Natural killer cell (primary cell): ENCODE data around the gene DCXR. TPM values are rescaled to one million over a fixed set of nuclear protein-coding genes. Genes with fewer than 3 reads are reported as not detected.

ENCODE experiments used
- ATAC-seq, 3 donors: fragments of 150-1000 bp in 2 of 3; fragments of 200-7000 bp in 1 of 3; cut with Tn5 transposase; 1 replicate in 1 of 3; 2 replicates in 2 of 3; pipeline ENCODE4 v1.10.0; 2021; ENCODE audit warnings: mild to moderate bottlenecking in 2 of 3, moderate library complexity in 2 of 3
- DNase-seq, 2 donors: peaks; one replicate each; pipeline versions ENCODE4 v3.0.0 to v3.0.0-alpha.2; 2013 to 2021; ENCODE audit warnings: mixed read lengths in 1 of 2
- H3K27ac ChIP-seq: one replicate; pipeline ENCODE4 v1.5.1; 2013; ENCODE audit warnings: mild to moderate bottlenecking, low read length
- H3K27me3 ChIP-seq: one replicate; pipeline ENCODE4 v1.6.1; 2013; ENCODE audit warnings: low read length; ENCODE audit not compliant: control insufficient read depth, insufficient read depth
- H3K36me3 ChIP-seq: one replicate; pipeline ENCODE4 v1.6.1; 2013; ENCODE audit warnings: low read length; ENCODE audit not compliant: control insufficient read depth, insufficient read depth
- H3K4me1 ChIP-seq: one replicate; pipeline ENCODE4 v1.6.1; 2013; ENCODE audit warnings: low read length; ENCODE audit not compliant: control insufficient read depth, insufficient read depth
- H3K4me3 ChIP-seq: one replicate; pipeline ENCODE4 v1.5.1; 2013; ENCODE audit warnings: low read length
- H3K9me3 ChIP-seq: one replicate; pipeline ENCODE4 v1.6.1; 2013; ENCODE audit warnings: low read length; ENCODE audit not compliant: control insufficient read depth, insufficient read depth
- H3K27ac Mint-ChIP-seq, 2 donors: one replicate each; pipeline ENCODE4 v1.8.0; 2022; ENCODE audit warnings: mild to moderate bottlenecking in 2 of 2, mixed read lengths in 2 of 2, moderate library complexity in 1 of 2
- H3K27me3 Mint-ChIP-seq, 2 donors: one replicate each; pipeline ENCODE4 v1.8.0; 2022; ENCODE audit warnings: low read depth in 2 of 2, mixed read lengths in 2 of 2
- H3K36me3 Mint-ChIP-seq: one replicate; pipeline ENCODE4 v1.8.0; 2022; ENCODE audit warnings: mixed read lengths
- H3K4me1 Mint-ChIP-seq, 2 donors: one replicate each; pipeline ENCODE4 v1.8.0; 2022; ENCODE audit warnings: mixed read lengths in 2 of 2
- H3K4me3 Mint-ChIP-seq: one replicate; pipeline ENCODE4 v1.8.0; 2022; ENCODE audit warnings: mild to moderate bottlenecking, moderate library complexity, mixed read lengths
- H3K9me3 Mint-ChIP-seq, 2 donors: one replicate each; pipeline ENCODE4 v1.8.0; 2022; ENCODE audit warnings: mixed read lengths in 2 of 2
- CTCF ChIP-seq: fragments of 200-600 bp; IDR thresholded peaks from one replicate; pipeline ENCODE4 v1.8.0; 2022; ENCODE audit warnings: antibody characterized with exemption
- WGBS: methylation state at CpG from one replicate; pipeline ENCODE4 v1.1.7; 2013; ENCODE audit warnings: missing lambda C conversion rate; ENCODE audit not compliant: insufficient coverage; 5-methylcytosine and 5-hydroxymethylcytosine counted together
- intact Hi-C: fragments of 100-400 bp; cut with micrococcal nuclease; formaldehyde crosslinking; loops from one replicate; pipeline ENCODE4 v1.14.2; 2022
- total RNA-seq, 4 donors: library from RNA; stranded (reverse); fragments of 120-200 nt in 1 of 4; gene quantifications; one replicate each; pipeline versions ENCODE4 v1.2.3 to v1.2.4, GENCODE V29; 2013 to 2022

The DCXR gene
- total RNA-seq, 3 donors from 2014 or later (not counting 1 experiment from before 2014, with no cell fraction given) = 93.9 to 171 (median 145) TPM

GRCh38 chr17:82001571-82002056, 35.9 kb downstream of the DCXR start:
- no peaks in the 10 kb centered on the region for H3K27me3 ChIP-seq
- 87% methylated on average over 17 of the region's 17 CpGs for WGBS
- ATAC-seq (no peak), DNase-seq (no peak)
- no peaks in the 10 kb centered on the region for H3K9me3 ChIP-seq
- Mint-ChIP-seq H3K4me1 (no peaks in the 10 kb centered on the region), H3K4me3 (no peak overlapping the region), H3K27ac (no peak overlapping the region), H3K9me3 (no peaks in the 10 kb centered on the region), H3K36me3 (no peaks in the 10 kb centered on the region), H3K27me3 (no peaks in the 10 kb centered on the region)
- peaks cover 3% of the 10 kb centered on the region for H3K36me3 ChIP-seq
- intact Hi-C loops = no loop called here
- H3K4me3 ChIP-seq = no peak overlapping the region
- H3K27ac ChIP-seq = no peak overlapping the region
- TF ChIP-seq CTCF = no peak
- no peaks in the 10 kb centered on the region for H3K4me1 ChIP-seq

- intact Hi-C loops = no loop called here
- 93% methylated on average over 32 of the region's 32 CpGs for WGBS
- no peak for TF ChIP-seq CTCF
Measured at GRCh38 chr17:82000803-82001570, 36.5 kb downstream of the DCXR start.

GRCh38 chr17:81999976-82000802, 37.3 kb downstream of the DCXR start:
- no peaks in the 10 kb centered on the region for H3K4me1 Mint-ChIP-seq
- intact Hi-C loops = no loop called here
- no peak for ATAC-seq
- no peak overlapping the region for H3K4me3 Mint-ChIP-seq
- TF ChIP-seq CTCF = no peak
- Histone ChIP-seq H3K9me3 (no peaks in the 10 kb centered on the region), H3K36me3 (peaks cover 3% of the 10 kb centered on the region), H3K4me1 (no peaks in the 10 kb centered on the region), H3K4me3 (no peak overlapping the region), H3K27me3 (no peaks in the 10 kb centered on the region), H3K27ac (no peak overlapping the region)
- no peaks in the 10 kb centered on the region for H3K36me3 Mint-ChIP-seq
- 91% methylated on average over 36 of the region's 36 CpGs for WGBS
- no peaks in the 10 kb centered on the region for H3K9me3 Mint-ChIP-seq
- DNase-seq = no peak
- no peak overlapping the region for H3K27ac Mint-ChIP-seq
- H3K27me3 Mint-ChIP-seq = no peaks in the 10 kb centered on the region

More at GRCh38 chr17:82000803-82001570, 36.5 kb downstream of the DCXR start:
- Histone ChIP-seq H3K27me3 (no peaks in the 10 kb centered on the region), H3K27ac (no peak overlapping the region), H3K4me3 (no peak overlapping the region), H3K4me1 (no peaks in the 10 kb centered on the region), H3K36me3 (peaks cover 3% of the 10 kb centered on the region), H3K9me3 (no peaks in the 10 kb centered on the region)
- ATAC-seq = no peak
- Mint-ChIP-seq H3K27me3 (no peaks in the 10 kb centered on the region), H3K36me3 (no peaks in the 10 kb centered on the region), H3K4me1 (no peaks in the 10 kb centered on the region), H3K4me3 (no peak overlapping the region), H3K27ac (no peak overlapping the region), H3K9me3 (no peaks in the 10 kb centered on the region)
- DNase-seq = no peak
